C4-2B (cell line): ENCODE measurements around the gene PPP1R13B.

Experiments
- H3K27ac ChIP-seq: fragments of 450-650 bp; 2 replicates; pipeline ENCODE4 v1.5.1; 2017
- ZFX ChIP-seq: fragments of 450-650 bp; IDR thresholded peaks from 2 replicates; pipeline ENCODE4 v1.6.1; 2017
- TF ChIP-seq, protein P1 (sequence below): fragments of 450-650 bp; conservative IDR thresholded peaks from 2 replicates; pipeline ENCODE4 v1.5.1; 2017; ENCODE audit warnings: mild to moderate bottlenecking

The PPP1R13B gene

DNA sequence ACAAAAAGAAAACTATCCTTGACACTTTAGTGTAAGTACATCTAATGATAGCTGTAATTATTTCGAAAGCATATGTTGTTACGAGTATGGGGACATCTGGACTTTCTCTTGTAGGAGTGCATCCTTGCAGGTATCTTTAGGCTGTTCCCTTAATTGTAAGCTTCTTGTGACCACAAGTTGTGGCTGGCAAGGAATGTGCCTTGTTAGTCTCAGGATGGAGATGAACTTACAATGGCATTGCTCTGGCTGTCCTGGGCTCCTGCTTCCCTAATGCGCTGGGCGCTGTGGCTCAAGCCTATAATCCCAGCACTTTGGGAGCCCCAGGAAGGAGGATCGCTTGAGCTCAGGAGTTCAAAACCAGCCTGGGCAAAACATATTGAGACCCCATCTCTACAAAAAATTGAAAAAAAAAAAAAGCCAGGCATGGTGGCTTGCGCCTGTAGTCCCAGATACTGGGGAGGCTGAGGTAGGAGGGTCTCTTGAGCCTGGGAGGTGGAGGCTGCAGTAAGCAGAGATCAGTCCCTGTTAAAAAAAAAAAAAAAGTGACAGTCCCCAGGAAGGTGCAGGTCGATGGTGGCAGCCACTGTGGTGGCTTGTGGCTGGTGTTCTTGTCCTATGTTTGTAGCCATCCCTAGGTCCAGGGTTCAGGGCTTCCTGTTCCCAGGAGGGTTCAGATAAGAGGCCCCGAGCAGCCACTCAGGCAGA lies 23.7 kb upstream of the PPP1R13B start:
- no peak overlapping the region for H3K27ac ChIP-seq

DNA sequence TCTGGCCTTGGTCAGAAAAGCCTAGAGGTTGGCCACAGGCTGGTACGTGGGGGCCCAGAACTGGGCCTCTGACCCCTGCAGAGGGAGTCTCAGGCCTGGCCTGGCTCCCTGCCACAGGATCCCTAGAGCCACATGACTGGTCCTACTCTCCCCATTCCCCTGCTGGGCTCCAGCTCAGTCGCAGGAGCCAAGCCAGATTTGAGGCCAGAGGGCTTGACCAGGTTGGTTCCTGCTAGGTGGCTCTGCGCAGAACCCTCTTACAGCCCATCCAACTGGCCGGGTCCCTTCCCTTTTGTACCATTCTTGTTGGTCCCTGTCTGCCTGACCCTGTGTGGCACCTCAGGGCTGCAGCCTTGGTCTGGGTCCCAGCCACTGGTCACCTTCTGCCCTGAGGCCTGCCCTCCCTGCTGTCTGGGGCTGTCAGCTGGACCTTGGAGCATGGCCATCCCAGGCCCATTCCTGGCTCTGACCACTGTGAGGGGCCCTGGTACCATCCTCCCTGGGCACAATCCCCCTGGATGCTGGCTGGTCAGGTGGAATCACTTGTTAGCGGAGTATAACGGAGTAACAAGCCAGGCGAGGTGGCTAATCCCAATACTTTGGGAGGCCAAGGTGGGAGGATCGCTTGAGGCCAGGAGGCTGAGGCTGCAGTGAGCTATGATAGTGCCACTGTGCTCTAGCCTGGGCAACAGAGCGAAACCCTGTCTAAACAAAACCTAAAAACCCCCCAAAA lies 22.9 kb upstream of the PPP1R13B start:
- H3K27ac ChIP-seq = no peak overlapping the region
- no peak for TF ChIP-seq ZFX

More for the DNA sequence above, 23.7 kb upstream of the PPP1R13B start:
- TF ChIP-seq, protein P1, sequence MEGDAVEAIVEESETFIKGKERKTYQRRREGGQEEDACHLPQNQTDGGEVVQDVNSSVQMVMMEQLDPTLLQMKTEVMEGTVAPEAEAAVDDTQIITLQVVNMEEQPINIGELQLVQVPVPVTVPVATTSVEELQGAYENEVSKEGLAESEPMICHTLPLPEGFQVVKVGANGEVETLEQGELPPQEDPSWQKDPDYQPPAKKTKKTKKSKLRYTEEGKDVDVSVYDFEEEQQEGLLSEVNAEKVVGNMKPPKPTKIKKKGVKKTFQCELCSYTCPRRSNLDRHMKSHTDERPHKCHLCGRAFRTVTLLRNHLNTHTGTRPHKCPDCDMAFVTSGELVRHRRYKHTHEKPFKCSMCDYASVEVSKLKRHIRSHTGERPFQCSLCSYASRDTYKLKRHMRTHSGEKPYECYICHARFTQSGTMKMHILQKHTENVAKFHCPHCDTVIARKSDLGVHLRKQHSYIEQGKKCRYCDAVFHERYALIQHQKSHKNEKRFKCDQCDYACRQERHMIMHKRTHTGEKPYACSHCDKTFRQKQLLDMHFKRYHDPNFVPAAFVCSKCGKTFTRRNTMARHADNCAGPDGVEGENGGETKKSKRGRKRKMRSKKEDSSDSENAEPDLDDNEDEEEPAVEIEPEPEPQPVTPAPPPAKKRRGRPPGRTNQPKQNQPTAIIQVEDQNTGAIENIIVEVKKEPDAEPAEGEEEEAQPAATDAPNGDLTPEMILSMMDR = no peak
- TF ChIP-seq ZFX = no peak

DNA sequence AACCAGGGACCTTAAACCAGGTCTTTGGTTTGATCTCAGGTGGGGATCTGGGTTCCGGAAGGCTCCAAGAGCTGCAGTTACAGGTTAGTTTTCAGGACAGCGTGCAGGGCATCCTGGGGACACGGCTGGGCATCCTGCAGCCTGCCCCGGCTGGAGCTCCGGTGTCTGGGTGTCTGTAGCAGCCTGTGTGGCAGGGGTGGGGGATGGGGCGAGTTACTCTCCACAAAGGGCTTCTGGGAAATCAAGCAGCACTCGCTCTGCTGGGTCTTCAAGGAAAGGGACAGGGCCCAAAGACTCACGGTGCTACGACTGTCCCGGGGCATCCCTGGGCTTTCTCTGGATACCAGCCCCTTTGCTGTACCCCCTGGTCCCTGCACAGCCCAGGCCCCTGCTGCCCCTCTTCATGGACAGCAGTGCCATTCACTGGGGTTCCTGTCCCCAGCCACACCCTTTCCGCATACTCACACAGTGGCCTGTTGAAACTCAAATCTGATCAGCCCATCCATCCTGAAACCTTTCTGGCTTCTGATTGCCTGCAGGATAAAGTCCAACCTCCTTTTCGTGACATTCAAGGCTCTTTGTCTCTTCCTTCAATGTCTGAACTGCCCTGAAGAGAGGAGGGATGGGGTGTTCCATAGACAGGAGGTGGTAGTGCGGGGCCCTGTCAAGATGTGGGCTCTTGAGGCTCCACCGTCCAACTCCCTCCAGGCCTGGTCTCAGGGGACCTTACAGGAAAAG lies 22.2 kb upstream of the PPP1R13B start:
- TF ChIP-seq, protein P1 = no peak
- TF ChIP-seq ZFX = no peak
- no peak overlapping the region for H3K27ac ChIP-seq

DNA sequence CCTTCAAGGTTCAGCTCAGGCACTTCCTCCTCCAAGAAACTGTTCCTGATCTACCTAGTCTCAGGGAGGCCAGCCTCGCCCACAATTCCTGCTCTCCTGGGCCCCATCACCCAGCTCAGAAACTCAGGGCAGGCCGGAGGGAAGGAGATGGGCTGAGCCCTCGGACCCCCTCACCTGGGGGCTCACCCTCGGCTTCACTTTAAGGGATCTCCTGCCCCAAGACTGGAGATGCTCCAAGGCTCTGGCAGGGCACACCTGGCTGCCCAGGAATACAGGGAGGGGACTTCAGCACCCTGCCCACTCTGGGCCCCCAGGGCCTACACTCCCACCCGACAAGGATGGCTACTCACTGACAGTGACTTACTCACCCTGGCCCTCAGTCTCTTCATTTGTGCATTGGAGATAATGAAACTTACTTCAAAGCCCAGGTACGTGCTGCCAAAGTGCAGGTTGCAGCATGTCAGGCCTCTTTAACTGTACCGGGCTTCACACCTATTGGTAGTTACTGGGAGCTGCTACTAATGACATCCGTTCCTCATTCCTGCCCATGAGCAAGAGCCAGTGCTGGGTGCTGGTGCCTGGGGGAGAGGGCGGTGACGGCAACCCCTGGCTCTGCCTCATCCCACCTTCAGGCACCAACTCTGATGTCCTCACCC lies 21.0 kb upstream of the PPP1R13B start:
- TF ChIP-seq, protein P1 = no peak
- no peak for TF ChIP-seq ZFX
- peak overlapping the region; percentile 38 for H3K27ac ChIP-seq

DNA sequence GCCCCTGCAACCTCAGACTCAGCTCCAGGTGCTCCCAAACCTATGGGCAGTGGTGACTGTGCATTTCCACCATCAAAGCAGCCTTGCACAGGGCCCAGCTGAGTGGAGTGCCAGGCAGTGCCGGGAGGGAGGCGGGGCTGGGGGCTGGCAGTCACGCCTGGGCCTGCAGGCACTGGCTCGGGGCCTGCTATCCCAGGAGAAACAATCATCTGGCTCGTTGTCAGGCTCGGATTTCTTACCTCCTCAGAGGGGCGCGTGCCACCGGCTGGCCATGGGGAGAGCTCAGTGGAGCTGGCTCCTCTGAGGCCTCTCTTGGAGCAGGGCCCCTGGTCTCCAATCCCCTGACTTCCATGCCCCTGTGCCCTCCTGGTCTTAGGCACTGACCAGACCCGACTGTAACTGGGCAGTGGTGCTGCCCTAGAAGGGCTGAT lies 20.2 kb upstream of the PPP1R13B start:
- TF ChIP-seq, protein P1 = no peak
- peak; percentile 62; the same call in 1 of the 2 replicates for TF ChIP-seq ZFX
- H3K27ac ChIP-seq = peak overlapping the region; percentile 38

DNA sequence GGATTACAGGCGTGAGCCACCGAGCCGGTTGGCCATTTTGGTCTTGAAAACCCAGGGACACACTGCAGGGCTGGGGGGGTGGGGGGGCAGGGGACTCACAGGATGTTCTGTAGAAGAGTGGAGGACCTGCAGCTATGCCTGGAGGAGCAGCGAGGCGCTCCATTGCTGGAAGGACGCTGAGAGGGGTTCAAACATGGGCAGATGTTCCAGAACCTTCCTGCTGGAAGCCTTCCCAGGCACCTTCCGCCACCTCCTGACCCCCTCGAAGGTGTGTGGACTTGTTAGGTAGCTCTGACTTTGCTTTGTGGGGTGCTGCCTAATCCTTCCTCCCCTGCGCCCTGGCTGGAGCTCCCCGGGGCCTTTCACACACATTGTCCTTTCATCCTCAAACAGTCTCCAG lies 19.6 kb upstream of the PPP1R13B start:
- peak overlapping the region; percentile 38 for H3K27ac ChIP-seq

DNA sequence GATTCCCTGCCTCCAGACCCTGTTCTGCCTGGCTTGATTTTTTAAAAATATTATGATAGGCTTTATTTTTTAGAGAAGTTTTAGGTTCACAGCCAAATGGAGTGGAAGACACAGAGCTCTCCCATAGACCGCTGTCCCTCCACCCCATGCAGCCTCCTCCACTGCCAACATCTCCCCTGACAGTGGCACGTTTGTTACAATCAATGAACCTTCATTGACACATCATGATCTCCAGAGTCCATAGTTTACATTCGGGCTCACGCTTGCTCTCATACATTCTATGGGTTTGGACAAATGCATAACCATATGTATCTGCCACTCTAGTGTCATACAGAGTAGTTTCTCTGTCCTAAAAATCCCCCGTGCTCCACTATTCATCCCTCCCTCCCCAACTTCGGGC lies 15.9 kb upstream of the PPP1R13B start:
- TF ChIP-seq ZFX = no peak
- TF ChIP-seq, protein P1 = no peak
- H3K27ac ChIP-seq = no peak overlapping the region

More for the DNA sequence above, 19.6 kb upstream of the PPP1R13B start:
- no peak for TF ChIP-seq ZFX
- TF ChIP-seq, protein P1 = no peak
